Measurements from ENCODE around the gene CLEC2D. TPM values are rescaled to one million over a fixed set of nuclear protein-coding genes. Genes with fewer than 3 reads are reported as not detected.

CLEC2D gene
- total and polyA plus RNA-seq, 2 donors (not counting 3 experiments of a cell fraction or from before 2014, with no cell fraction given): 1.8 to 4.1 TPM

GRCh38 chr12:9707356-9707755 lies 37.8 kb downstream of the CLEC2D start:
- BruUV-seq (replicated peaks): no TSS peak
- intact Hi-C loops (cut with micrococcal nuclease): loop anchor here (5.0 kb wide), 1 partner anchor 330 kb away; no protein-coding TSS in a partner anchor
- no peaks in the 10 kb centered on the region for H3K9me3 ChIP-seq (replicated peaks; ENCODE audit: control insufficient read depth, insufficient read depth, low read length)
- no peaks in the 10 kb centered on the region for H3K27me3 ChIP-seq (ENCODE audit: control insufficient read depth in 2 of 2, insufficient read depth in 2 of 2, low read length in 2 of 2)
- POLR2A ChIA-PET: no interaction called here
- no peaks in the 10 kb centered on the region for H4K20me1 ChIP-seq (replicated peaks; ENCODE audit: control insufficient read depth, extremely low read depth, insufficient read depth, low read length)
- no peak overlapping the region for H3K4me3 ChIP-seq (replicated peaks in 1 of 3; ENCODE audit: insufficient read depth in 1 of 3, low read depth in 1 of 3, low read length in 3 of 3)
- no peaks in the 10 kb centered on the region for H3K36me3 ChIP-seq (ENCODE audit: control insufficient read depth in 2 of 2, extremely low read depth in 1 of 2, insufficient read depth in 2 of 2, low read length in 2 of 2)
- H3K9me1 ChIP-seq (replicated peaks; ENCODE audit: control insufficient read depth, extremely low read depth, insufficient read depth, low read length): no peaks in the 10 kb centered on the region
- FAIRE-seq (no peak), DNase-seq (ENCODE audit: low read depth, low spot score) (no peak)
- dilution Hi-C loops (cut with MboI; ENCODE audit: extremely low pct_ligation_motif_present, low sequenced_read_pairs): no loop called here
- no peak overlapping the region for H3K9ac ChIP-seq (replicated peaks; ENCODE audit: extremely low read depth, insufficient read depth, low read length)
- TF ChIP-seq MYC (IDR thresholded peaks at IDR 0.05; ENCODE audit: low read depth, low read length): no peak
- no peak for TF ChIP-seq FOS (IDR thresholded peaks at IDR 0.05; ENCODE audit: borderline replicate concordance, insufficient read depth, low read length)
- TF ChIP-seq GATA2 (IDR thresholded peaks at IDR 0.05; ENCODE audit: insufficient read depth, insufficient read length, low read depth, low read length): no peak
- no peak for TF ChIP-seq JUN (IDR thresholded peaks at IDR 0.05; ENCODE audit: borderline replicate concordance, insufficient read depth, insufficient read length, low read depth)
- TF ChIP-seq MAX (IDR thresholded peaks at IDR 0.05; ENCODE audit: insufficient read depth, insufficient read length): no peak
- no peak for TF ChIP-seq CTCF (IDR thresholded peaks at IDR 0.05; ENCODE audit: extremely low read depth in 1 of 2, insufficient read depth in 1 of 2, low read depth in 1 of 2, low read length in 2 of 2)
- TF ChIP-seq EZH2 (IDR thresholded peaks at IDR 0.05; ENCODE audit: borderline replicate concordance, low read depth, low read length, severe bottlenecking): no peak
- no peak for TF ChIP-seq POLR2AphosphoS5 (IDR thresholded peaks at IDR 0.05; ENCODE audit: insufficient read depth, low read depth, low read length)
- TF ChIP-seq POLR2A (IDR thresholded peaks at IDR 0.05; ENCODE audit: low read depth, low read length): no peak
- H3K4me2 ChIP-seq (ENCODE audit: insufficient read depth, low read length): no peak overlapping the region
- CTCF ChIA-PET: interaction anchor here (1.1 to 2.8 kb wide), 7 partner anchors 8 to 376 kb away, joined by 3 to 132 read pairs (median 7); partner anchors contain the start of gene CLEC2D
- H3K79me2 ChIP-seq (ENCODE audit: control insufficient read depth, insufficient read depth, low read length): no peaks in the 10 kb centered on the region
- no peak overlapping the region for H3K27ac ChIP-seq (ENCODE audit: insufficient read depth, low read depth, low read length)
- no peaks in the 10 kb centered on the region for H3K4me1 ChIP-seq (ENCODE audit: control insufficient read depth, extremely low read depth, insufficient read depth, low read length)
- no peak overlapping the region for H2AFZ ChIP-seq (ENCODE audit: low read depth, low read length)

Data from endothelial cell of umbilical vein (primary cell).